Fibroblast of lung (primary cell): ENCODE data around the gene DNMT3A.

Experiments used
- EZH2 ChIP-seq: IDR thresholded peaks from 2 replicates; pipeline ENCODE4 v1.5.1; 2012; ENCODE audit warnings: low read length, control low read depth, mild to moderate bottlenecking; ENCODE audit errors: missing control alignments
- TF ChIP-seq, protein P1 (sequence below), 2 donors: IDR thresholded peaks in 1 of 2; conservative IDR thresholded peaks in 1 of 2; 1 replicate in 1 of 2; 2 replicates in 1 of 2; pipeline ENCODE4 v1.5.1; 2011 to 2012; ENCODE audit warnings: low read length in 2 of 2, control low read depth in 1 of 2, inconsistent platforms in 1 of 2, low read depth in 1 of 2, mild to moderate bottlenecking in 1 of 2

DNA sequence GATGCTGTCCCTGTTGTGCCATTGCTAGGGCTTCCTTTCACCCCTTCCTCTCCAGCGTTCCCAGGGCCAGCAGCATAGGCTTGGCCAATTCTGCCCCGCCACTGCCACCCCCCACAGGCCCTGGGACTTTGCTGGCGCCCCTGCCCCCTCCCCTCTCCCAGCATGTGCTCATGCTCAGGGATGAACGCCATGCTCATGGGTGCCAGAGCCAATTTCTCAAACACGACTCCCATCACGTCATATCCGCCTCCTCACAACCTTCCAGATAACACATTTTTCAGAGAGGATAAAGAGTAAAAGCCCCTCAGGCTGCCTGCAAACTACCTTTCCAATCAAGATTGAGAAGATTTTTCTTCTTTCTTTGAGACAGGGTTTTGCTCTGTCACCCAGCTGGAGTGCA is 48.6 kb downstream of the DNMT3A start:
- no peak for TF ChIP-seq EZH2
- TF ChIP-seq, protein P1, sequence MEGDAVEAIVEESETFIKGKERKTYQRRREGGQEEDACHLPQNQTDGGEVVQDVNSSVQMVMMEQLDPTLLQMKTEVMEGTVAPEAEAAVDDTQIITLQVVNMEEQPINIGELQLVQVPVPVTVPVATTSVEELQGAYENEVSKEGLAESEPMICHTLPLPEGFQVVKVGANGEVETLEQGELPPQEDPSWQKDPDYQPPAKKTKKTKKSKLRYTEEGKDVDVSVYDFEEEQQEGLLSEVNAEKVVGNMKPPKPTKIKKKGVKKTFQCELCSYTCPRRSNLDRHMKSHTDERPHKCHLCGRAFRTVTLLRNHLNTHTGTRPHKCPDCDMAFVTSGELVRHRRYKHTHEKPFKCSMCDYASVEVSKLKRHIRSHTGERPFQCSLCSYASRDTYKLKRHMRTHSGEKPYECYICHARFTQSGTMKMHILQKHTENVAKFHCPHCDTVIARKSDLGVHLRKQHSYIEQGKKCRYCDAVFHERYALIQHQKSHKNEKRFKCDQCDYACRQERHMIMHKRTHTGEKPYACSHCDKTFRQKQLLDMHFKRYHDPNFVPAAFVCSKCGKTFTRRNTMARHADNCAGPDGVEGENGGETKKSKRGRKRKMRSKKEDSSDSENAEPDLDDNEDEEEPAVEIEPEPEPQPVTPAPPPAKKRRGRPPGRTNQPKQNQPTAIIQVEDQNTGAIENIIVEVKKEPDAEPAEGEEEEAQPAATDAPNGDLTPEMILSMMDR (conservative IDR thresholded peaks at IDR 0.05 in 1 of 2, IDR thresholded peaks at IDR 0.05 in 1 of 2; ENCODE audit: low read depth in 1 of 2, low read length in 2 of 2), result no peak
